Measurements from ENCODE around the gene SULT1A1. TPM values are rescaled to one million over a fixed set of nuclear protein-coding genes. Genes with fewer than 3 reads are reported as not detected.
"Not testable (repeated sequence)": the region's sequence is repeated elsewhere in the genome, so short reads cannot be mapped to it uniquely, and the experiment has no call there.

SULT1A1 gene
- total RNA-seq, 5 donors from 2014 or later (not counting 1 experiment from before 2014, with no cell fraction given), result 13.3 to 19.0 (median 15.8) TPM

DNA sequence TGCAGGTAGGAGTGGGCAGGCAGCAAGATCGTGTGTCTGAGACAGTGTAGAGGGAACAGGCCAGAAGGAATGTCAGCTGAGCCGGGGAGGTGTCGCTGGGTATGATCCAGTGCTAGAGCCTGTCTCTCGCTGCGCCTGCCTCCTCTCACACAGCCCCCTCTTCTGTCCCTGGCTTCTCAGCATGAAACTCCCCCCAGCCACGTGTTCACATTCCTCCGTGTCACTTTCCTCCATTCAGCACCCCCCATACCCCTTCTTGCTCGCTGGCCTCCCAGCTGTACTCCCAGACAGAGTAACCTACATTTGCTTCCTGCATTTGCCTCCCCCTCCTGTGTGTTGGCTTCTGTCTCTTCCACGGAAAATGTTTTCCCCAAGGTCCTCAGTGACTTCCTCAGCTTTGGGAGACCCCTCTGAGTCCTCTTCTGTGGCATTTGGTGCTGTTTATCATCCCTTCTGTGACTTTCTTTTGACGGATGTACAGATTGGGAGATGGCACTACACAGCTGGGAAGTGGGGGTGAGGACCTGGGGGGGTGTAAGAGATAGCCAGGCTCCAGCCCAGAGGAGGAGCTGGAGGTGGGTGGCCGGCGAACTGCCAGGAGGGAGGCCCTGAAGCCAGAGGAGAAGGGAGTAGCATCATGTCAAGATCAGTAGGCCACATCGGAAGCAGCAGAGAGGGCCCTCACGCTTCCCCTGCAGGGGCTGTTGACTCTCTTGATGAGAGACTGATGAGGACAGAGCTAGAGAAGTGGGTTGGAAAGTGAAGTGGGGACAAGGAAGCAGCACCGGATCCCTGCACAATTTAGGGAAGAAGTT, 36.9 kb downstream of the SULT1A1 start:
- peaks cover 15% of the 10 kb centered on the region for H3K36me3 Mint-ChIP-seq
- ChIA-PET POLR2A (no interaction called here), CTCF (interaction anchor here in 1 of 2 donors (0.5 kb wide), 1 partner anchor 297 kb away, joined by 4 read pairs; no protein-coding TSS in a partner anchor)
- Histone ChIP-seq H3K27me3 (replicated peaks in 1 of 2; ENCODE audit: control insufficient read depth in 2 of 2, extremely low read depth in 1 of 2, insufficient read depth in 2 of 2, low read length in 1 of 2) (no peaks in the 10 kb centered on the region), H3K4me3 (ENCODE audit: control insufficient read depth in 1 of 2, extremely low read depth in 1 of 2, low read length in 1 of 2) (no peak overlapping the region), H3K9me3 (no peaks in the 10 kb centered on the region), H3K27ac (ENCODE audit: low read length) (no peak overlapping the region), H3K4me1 (ENCODE audit: control insufficient read depth in 1 of 2, extremely low read depth in 1 of 2, insufficient read depth in 2 of 2, low read length in 2 of 2) (no peaks in the 10 kb centered on the region), H3K36me3 (ENCODE audit: control insufficient read depth in 2 of 2, extremely low read depth in 1 of 2, insufficient read depth in 1 of 2, low read length in 1 of 2) (peaks cover 4% of the 10 kb centered on the region in 2 donors)
- peaks cover 31 to 45% (median 41%) of the 10 kb centered on the region in 3 donors for H3K4me1 Mint-ChIP-seq
- H3K4me3 Mint-ChIP-seq, result no peak overlapping the region
- 83% methylated on average over 11 of the region's 15 CpGs for WGBS (ENCODE audit: insufficient coverage)
- no peaks in the 10 kb centered on the region for H3K27me3 Mint-ChIP-seq
- H3K9me3 Mint-ChIP-seq, result no peaks in the 10 kb centered on the region
- no peak for ATAC-seq (replicated peaks in 1 of 4)
- DNase-seq, result no peak
- H3K27ac Mint-ChIP-seq, result no peak overlapping the region

DNA sequence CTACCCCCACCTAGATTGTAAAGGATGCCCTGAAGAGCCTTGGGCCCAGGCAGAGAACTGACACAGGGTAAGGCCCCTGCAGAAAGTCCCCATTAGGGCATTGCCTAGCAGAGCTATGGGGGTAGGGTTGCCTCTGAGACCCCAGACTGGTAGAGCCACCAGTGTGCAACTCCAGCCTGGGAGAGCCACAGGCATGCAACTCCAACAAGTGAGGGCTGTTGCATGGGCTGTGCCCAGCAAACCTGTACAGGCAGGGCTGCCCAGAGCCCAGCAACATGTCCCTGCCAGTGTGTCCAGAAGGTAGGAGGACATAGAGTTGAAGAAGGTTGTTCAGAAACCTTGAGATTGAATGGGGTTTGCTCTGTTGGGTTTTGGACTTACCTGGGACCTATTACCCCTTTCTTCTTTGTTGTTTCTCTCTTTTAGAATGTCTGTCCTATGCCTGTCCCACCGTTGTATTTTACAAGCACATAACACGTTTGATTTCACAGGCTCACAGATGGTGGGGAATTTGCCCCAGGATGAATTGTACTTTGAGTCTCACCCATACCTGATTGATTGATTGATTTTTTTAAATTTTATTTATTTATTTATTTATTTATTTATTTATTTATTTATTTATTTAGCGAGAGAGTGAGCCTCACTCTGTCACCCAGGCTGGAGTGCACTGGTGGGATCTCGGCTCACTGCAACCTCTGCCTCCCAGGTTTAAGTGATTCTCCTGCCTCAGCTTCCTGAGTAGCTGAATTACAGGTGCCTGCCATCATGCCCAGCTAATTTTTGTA, 39.7 kb downstream of the SULT1A1 start:
- H3K27me3 ChIP-seq (replicated peaks in 1 of 2; ENCODE audit: control insufficient read depth in 2 of 2, extremely low read depth in 1 of 2, insufficient read depth in 2 of 2, low read length in 1 of 2), result no peaks in the 10 kb centered on the region
- no peak overlapping the region for H3K27ac ChIP-seq (ENCODE audit: low read length)
- Mint-ChIP-seq H3K4me1 (peaks cover 44 to 52% (median 47%) of the 10 kb centered on the region in 3 donors), H3K27me3 (no peaks in the 10 kb centered on the region), H3K36me3 (peaks cover 27% of the 10 kb centered on the region), H3K27ac (no peak overlapping the region), H3K4me3 (no peak overlapping the region), H3K9me3 (peaks cover 2 to 10% (median 7%) of the 10 kb centered on the region in 3 donors)
- peaks cover 2% of the 10 kb centered on the region for H3K9me3 ChIP-seq
- no peak for DNase-seq
- ChIA-PET CTCF (no interaction called here), POLR2A (no interaction called here)
- WGBS (ENCODE audit: insufficient coverage), result 93% methylated on average over 3 of the region's 4 CpGs
- no peaks in the 10 kb centered on the region for H3K4me1 ChIP-seq (ENCODE audit: control insufficient read depth in 1 of 2, extremely low read depth in 1 of 2, insufficient read depth in 2 of 2, low read length in 2 of 2)
- H3K36me3 ChIP-seq (ENCODE audit: control insufficient read depth in 2 of 2, extremely low read depth in 1 of 2, insufficient read depth in 1 of 2, low read length in 1 of 2), result peaks cover 5 to 9% of the 10 kb centered on the region in 2 donors
- no peak for ATAC-seq (replicated peaks in 1 of 4)
- no peak overlapping the region for H3K4me3 ChIP-seq (ENCODE audit: control insufficient read depth in 1 of 2, extremely low read depth in 1 of 2, low read length in 1 of 2)

DNA sequence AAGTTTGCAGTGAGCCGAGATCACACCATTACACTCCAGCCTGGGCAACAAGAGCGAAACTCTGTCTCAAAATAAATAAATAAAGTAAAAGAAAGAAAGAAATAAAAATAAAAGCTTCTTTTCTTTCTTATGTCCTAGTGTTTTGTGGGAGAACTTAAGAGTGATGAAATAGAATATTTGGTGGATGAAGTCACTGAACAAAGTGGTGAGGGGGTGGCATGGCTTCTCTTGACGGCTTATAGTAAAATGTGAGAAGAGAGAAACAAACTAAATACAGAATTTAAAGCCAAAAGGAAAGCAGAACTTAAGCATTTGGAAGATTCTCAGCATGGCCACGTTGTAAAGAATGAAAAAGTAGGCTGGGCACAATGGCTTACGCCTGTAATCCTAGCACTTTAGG, 40.8 kb downstream of the SULT1A1 start:
- H3K4me1 ChIP-seq (ENCODE audit: control insufficient read depth in 1 of 2, extremely low read depth in 1 of 2, insufficient read depth in 2 of 2, low read length in 2 of 2), result peaks cover 0 to under 1% of the 10 kb centered on the region in 2 experiments
- no peak overlapping the region for H3K4me3 ChIP-seq (ENCODE audit: control insufficient read depth in 1 of 2, extremely low read depth in 1 of 2, low read length in 1 of 2)
- Mint-ChIP-seq H3K4me3 (no peak overlapping the region), H3K27me3 (no peaks in the 10 kb centered on the region), H3K4me1 (peaks cover 40 to 50% (median 41%) of the 10 kb centered on the region in 3 donors), H3K36me3 (peaks cover 28% of the 10 kb centered on the region), H3K9me3 (peaks cover 2 to 10% (median 7%) of the 10 kb centered on the region in 3 donors), H3K27ac (peak overlapping the region in 1 of 2 donors; percentile 32)
- WGBS (ENCODE audit: insufficient coverage), result 88% methylated on average over 2 of the region's 5 CpGs
- POLR2A ChIA-PET, result no interaction called here
- ATAC-seq (replicated peaks in 1 of 4) (no peak), DNase-seq (no peak)
- CTCF ChIA-PET, result no interaction called here
- H3K9me3 ChIP-seq, result peaks cover 2% of the 10 kb centered on the region
- H3K27me3 ChIP-seq (replicated peaks in 1 of 2; ENCODE audit: control insufficient read depth in 2 of 2, extremely low read depth in 1 of 2, insufficient read depth in 2 of 2, low read length in 1 of 2), result no peaks in the 10 kb centered on the region
- H3K27ac ChIP-seq (ENCODE audit: low read length), result no peak overlapping the region
- H3K36me3 ChIP-seq (ENCODE audit: control insufficient read depth in 2 of 2, extremely low read depth in 1 of 2, insufficient read depth in 1 of 2, low read length in 1 of 2), result peaks cover 7 to 9% of the 10 kb centered on the region in 2 donors

DNA sequence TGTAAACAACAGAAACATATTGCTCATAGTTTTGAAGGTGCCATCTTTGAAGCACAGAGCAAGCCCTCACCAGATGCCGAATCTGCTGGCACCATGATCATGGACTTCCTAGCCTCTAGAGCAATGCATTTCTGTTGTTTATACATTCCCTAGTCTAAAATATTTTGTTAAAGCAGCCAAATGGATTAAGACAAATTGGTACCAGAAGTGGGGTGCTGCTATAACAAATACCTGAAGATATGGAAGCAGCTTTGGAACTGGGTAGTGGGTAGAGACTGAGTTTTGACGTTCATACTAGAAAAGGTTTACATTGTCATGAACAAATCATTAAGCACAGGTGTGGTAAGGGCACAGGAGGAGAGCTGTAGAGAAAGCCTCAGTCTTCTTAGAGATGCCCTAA, 42.6 kb downstream of the SULT1A1 start:
- DNase-seq (no peak), ATAC-seq (replicated peaks in 1 of 4) (no peak)
- peaks cover 2 to 10% (median 7%) of the 10 kb centered on the region in 3 donors for H3K9me3 Mint-ChIP-seq
- Histone ChIP-seq H3K27me3 (replicated peaks in 1 of 2; ENCODE audit: control insufficient read depth in 2 of 2, extremely low read depth in 1 of 2, insufficient read depth in 2 of 2, low read length in 1 of 2) (no peaks in the 10 kb centered on the region), H3K4me1 (ENCODE audit: control insufficient read depth in 1 of 2, extremely low read depth in 1 of 2, insufficient read depth in 2 of 2, low read length in 2 of 2) (peaks cover 0 to 2% of the 10 kb centered on the region in 2 experiments), H3K4me3 (ENCODE audit: control insufficient read depth in 1 of 2, extremely low read depth in 1 of 2, low read length in 1 of 2) (no peak overlapping the region), H3K27ac (ENCODE audit: low read length) (no peak overlapping the region), H3K9me3 (peaks cover 2% of the 10 kb centered on the region), H3K36me3 (ENCODE audit: control insufficient read depth in 2 of 2, extremely low read depth in 1 of 2, insufficient read depth in 1 of 2, low read length in 1 of 2) (peaks cover 7 to 9% of the 10 kb centered on the region in 2 donors)
- H3K4me3 Mint-ChIP-seq, result no peak overlapping the region
- H3K27me3 Mint-ChIP-seq, result no peaks in the 10 kb centered on the region
- ChIA-PET POLR2A (no interaction called here), CTCF (no interaction called here)
- peaks cover 28% of the 10 kb centered on the region for H3K36me3 Mint-ChIP-seq
- H3K27ac Mint-ChIP-seq, result peak overlapping the region in 1 of 2 donors; percentile 29
- peaks cover 34 to 47% (median 35%) of the 10 kb centered on the region in 3 donors for H3K4me1 Mint-ChIP-seq
- 100% methylated on average over 1 of the region's 2 CpGs for WGBS (ENCODE audit: insufficient coverage)

DNA sequence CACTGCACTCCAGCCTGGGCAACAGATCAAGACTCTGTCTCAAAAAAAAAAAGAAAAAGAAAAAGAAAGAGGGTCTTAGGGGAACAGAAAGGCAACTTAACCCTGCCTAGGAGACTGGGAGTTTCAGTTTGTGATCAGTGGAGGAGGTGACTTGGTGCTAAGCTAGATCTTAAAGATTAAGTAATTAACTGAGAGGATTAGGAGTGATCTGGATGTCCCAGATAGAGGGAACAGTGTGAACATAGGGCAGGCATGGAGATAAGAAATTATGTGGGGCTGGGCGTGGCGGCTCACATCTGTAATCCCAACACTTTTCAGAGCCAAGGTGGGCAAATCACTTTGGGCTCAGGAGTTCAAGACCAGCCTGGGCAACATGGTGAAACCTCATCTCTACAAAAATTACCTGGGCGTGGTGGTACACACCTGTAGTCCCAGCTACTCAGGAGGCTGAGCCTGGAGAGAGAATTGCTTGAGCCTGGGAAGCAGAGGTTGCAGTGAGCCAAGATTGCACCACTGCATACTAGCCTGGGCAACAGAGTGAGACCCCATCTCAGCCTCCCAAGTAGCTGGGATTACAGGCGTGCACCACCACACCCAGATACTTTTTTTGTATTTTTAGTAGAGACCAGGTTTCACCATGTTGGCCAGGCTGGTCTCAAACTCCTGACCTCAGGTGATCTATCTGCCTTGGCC, 43.5 kb downstream of the SULT1A1 start:
- WGBS (ENCODE audit: insufficient coverage), result no CpG with 5 or more reads among the region's 4 CpGs
- H3K27me3 ChIP-seq (replicated peaks in 1 of 2; ENCODE audit: control insufficient read depth in 2 of 2, extremely low read depth in 1 of 2, insufficient read depth in 2 of 2, low read length in 1 of 2); H3K4me3 Mint-ChIP-seq; POLR2A ChIA-PET; H3K36me3 ChIP-seq (ENCODE audit: control insufficient read depth in 2 of 2, extremely low read depth in 1 of 2, insufficient read depth in 1 of 2, low read length in 1 of 2); H3K9me3 ChIP-seq; H3K4me3 ChIP-seq (ENCODE audit: control insufficient read depth in 1 of 2, extremely low read depth in 1 of 2, low read length in 1 of 2); DNase-seq; H3K27ac Mint-ChIP-seq; H3K4me1 ChIP-seq (ENCODE audit: control insufficient read depth in 1 of 2, extremely low read depth in 1 of 2, insufficient read depth in 2 of 2, low read length in 2 of 2); ATAC-seq (replicated peaks in 1 of 4); H3K27me3 Mint-ChIP-seq; H3K27ac ChIP-seq (ENCODE audit: low read length); CTCF ChIA-PET: not testable (repeated sequence)
- Mint-ChIP-seq H3K9me3 (peaks cover 2 to 10% (median 7%) of the 10 kb centered on the region in 3 donors), H3K4me1 (peaks cover 39 to 51% (median 40%) of the 10 kb centered on the region in 3 donors), H3K36me3 (peaks cover 29% of the 10 kb centered on the region)

DNA sequence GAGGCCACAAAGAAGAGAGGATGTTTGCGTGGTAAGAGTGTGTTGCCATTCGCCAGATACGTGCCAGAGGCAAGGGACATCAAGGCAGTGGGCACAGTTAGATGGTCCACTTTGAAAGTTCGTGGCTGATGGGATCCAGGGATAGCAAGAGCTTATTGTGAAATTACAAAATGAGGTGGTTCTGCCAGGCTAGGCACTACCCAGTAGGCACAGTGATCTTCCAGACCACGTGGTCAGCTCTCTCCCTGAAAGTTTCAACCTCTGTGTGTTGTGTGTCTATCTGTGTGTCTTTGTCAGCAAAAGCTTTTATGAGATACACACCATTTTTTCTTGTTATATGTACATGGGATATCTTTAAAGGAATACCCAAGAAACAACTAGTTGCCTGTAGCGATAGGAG, 46.6 kb downstream of the SULT1A1 start:
- Histone ChIP-seq H3K27ac (ENCODE audit: low read length) (no peak overlapping the region), H3K27me3 (replicated peaks in 1 of 2; ENCODE audit: control insufficient read depth in 2 of 2, extremely low read depth in 1 of 2, insufficient read depth in 2 of 2, low read length in 1 of 2) (no peaks in the 10 kb centered on the region), H3K4me1 (ENCODE audit: control insufficient read depth in 1 of 2, extremely low read depth in 1 of 2, insufficient read depth in 2 of 2, low read length in 2 of 2) (peaks cover 0 to 7% of the 10 kb centered on the region in 2 experiments), H3K9me3 (peaks cover 2% of the 10 kb centered on the region), H3K4me3 (ENCODE audit: control insufficient read depth in 1 of 2, extremely low read depth in 1 of 2, low read length in 1 of 2) (no peak overlapping the region), H3K36me3 (ENCODE audit: control insufficient read depth in 2 of 2, extremely low read depth in 1 of 2, insufficient read depth in 1 of 2, low read length in 1 of 2) (peaks cover 3 to 19% of the 10 kb centered on the region in 2 donors)
- DNase-seq, result no peak
- ATAC-seq (replicated peaks in 1 of 4), result no peak
- Mint-ChIP-seq H3K27ac (no peak overlapping the region), H3K4me1 (peaks cover 45 to 49% (median 45%) of the 10 kb centered on the region in 3 donors), H3K36me3 (peaks cover 34% of the 10 kb centered on the region), H3K27me3 (no peaks in the 10 kb centered on the region), H3K4me3 (no peak overlapping the region), H3K9me3 (peaks cover 2 to 10% (median 7%) of the 10 kb centered on the region in 3 donors)
- 82% methylated on average over 4 of the region's 6 CpGs for WGBS (ENCODE audit: insufficient coverage)
- ChIA-PET POLR2A (no interaction called here), CTCF (no interaction called here)
